HL-60 (cell line): ENCODE data around the gene MMP24.

Source experiments
- CTCF ChIP-seq: IDR thresholded peaks from one replicate; pipeline ENCODE4 v1.5.1; 2011; ENCODE audit warnings: low read length, control low read depth, inconsistent platforms; ENCODE audit not compliant: insufficient read depth
- GABPA ChIP-seq: IDR thresholded peaks from 2 replicates; pipeline ENCODE4 v1.6.1; 2012; ENCODE audit warnings: low read depth
- POLR2AphosphoS5 ChIP-seq: IDR thresholded peaks from 2 replicates; pipeline ENCODE4 v1.6.1; 2012; ENCODE audit warnings: low read depth
- REST ChIP-seq: IDR thresholded peaks from 2 replicates; pipeline ENCODE4 v1.6.1; 2012; ENCODE audit warnings: low read depth; ENCODE audit not compliant: insufficient replicate concordance

- TF ChIP-seq GABPA (no peak), CTCF (no peak), POLR2AphosphoS5 (no peak), REST (no peak)
Measured at GRCh38 chr20:35223941-35224340, 2.5 kb upstream of the MMP24 start.
